Thyroid gland (tissue), 4 donors: ENCODE measurements around the gene STAC2. TPM values are rescaled to one million over a fixed set of nuclear protein-coding genes. Genes with fewer than 3 reads are reported as not detected.
"Not testable (repeated sequence)": the region's sequence is repeated elsewhere in the genome, so short reads cannot be mapped to it uniquely, and the experiment has no call there.

Source experiments
- DNase-seq, 2 donors: peaks; one replicate each; pipeline ENCODE4 v3.0.0-alpha.2; 2019
- H3K27ac ChIP-seq, 3 donors: fragments of 200-600 bp; sonication (generic); 1 replicate in 2 of 3; 2 replicates in 1 of 3; pipeline ENCODE4 v1.5.1; 2016 to 2019; ENCODE audit warnings: mild to moderate bottlenecking in 1 of 3, moderate library complexity in 1 of 3
- H3K27me3 ChIP-seq: fragments of 200-600 bp; sonication (generic); one replicate; pipeline ENCODE4 v1.5.1; 2019
- H3K36me3 ChIP-seq, 2 donors: fragments of 200-600 bp; sonication (generic); one replicate each; pipeline ENCODE4 v1.5.1; 2016 to 2019
- H3K4me1 ChIP-seq, 2 donors: fragments of 200-600 bp; sonication (generic); one replicate each; pipeline ENCODE4 v1.5.1; 2017 to 2019
- H3K4me3 ChIP-seq, 3 donors: fragments of 200-600 bp; sonication (generic); replicated peaks in 1 of 3; 1 replicate in 2 of 3; 2 replicates in 1 of 3; pipeline ENCODE4 v1.5.1; 2016; ENCODE audit warnings: mild to moderate bottlenecking in 1 of 3
- H3K9me3 ChIP-seq: fragments of 200-600 bp; sonication (generic); one replicate; pipeline ENCODE4 v1.5.1; 2017
- CTCF ChIP-seq, 6 experiments: fragments of 200-600 bp in 3 of 6; fragments of 450-650 bp in 3 of 6; sonication (generic) in 3 of 6; IDR thresholded peaks; one replicate each; pipeline ENCODE4 v1.5.1; 2016 to 2019; ENCODE audit warnings: antibody characterized with exemption in 6 of 6, mild to moderate bottlenecking in 2 of 6, inconsistent platforms in 1 of 6, moderate library complexity in 1 of 6
- POLR2A ChIP-seq, 2 donors: fragments of 450-650 bp; IDR thresholded peaks; one replicate each; pipeline ENCODE4 v1.6.1; 2017; ENCODE audit warnings: antibody characterized with exemption in 2 of 2, mild to moderate bottlenecking in 2 of 2, moderate library complexity in 1 of 2
- WGBS, 2 donors: methylation state at CpG; one replicate each; pipeline ENCODE4 v1.1.5; 2017; 5-methylcytosine and 5-hydroxymethylcytosine counted together
- intact Hi-C: fragments of 100-400 bp; cut with DNase I; formaldehyde crosslinking; loops from one replicate; pipeline ENCODE4 v1.15.1; 2023
- total RNA-seq, 4 donors: library from RNA; depleted of rRNA; stranded (reverse); fragments of >200 nt; gene quantifications; one replicate each; pipeline ENCODE4 v1.2.3, GENCODE V29; 2016

The STAC2 gene
- total RNA-seq, 4 donors from 2014 or later = not detected

DNA sequence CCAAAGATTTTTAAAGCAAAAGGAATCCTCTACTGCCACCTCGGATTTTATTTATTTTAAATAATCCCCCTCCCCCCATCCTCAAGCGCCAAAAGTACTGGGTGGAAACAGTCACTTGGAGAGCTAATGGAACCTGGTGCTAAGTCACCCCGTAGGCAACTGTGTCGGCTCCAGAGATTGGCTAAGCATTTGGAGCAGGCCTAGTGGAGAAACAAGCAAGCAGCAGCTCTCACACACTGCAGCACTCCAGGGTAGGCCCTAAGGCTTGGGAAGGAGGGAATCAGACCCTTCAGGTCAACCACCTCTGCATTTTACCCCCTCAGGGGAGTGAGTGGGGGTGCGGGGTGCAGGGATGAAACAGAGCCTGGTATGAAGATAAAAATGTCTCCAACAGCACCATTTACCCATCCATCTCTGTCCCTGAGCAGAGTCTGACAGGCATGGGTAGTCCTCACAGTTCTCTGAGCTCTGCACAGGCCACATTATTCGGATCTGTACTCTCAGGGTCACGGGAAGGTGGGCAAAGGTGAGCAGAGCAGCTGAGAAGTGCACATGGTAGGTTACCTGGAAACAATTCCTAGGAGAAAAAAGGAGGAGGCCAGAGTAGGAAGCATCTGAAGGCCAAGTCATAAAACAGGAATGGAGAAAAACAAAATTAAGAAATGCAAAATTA, 27.2 kb upstream of the STAC2 start:
- H3K27ac ChIP-seq = no peak overlapping the region
- no peak for DNase-seq
- H3K9me3 ChIP-seq = no peaks in the 10 kb centered on the region
- intact Hi-C loops = no loop called here
- WGBS, 2 donors = 84 to 89% methylated on average over 7 of the region's 7 CpGs
- no peaks in the 10 kb centered on the region for H3K27me3 ChIP-seq
- H3K36me3 ChIP-seq = peaks cover 0 to 10% of the 10 kb centered on the region in 2 donors
- H3K4me3 ChIP-seq = no peak overlapping the region
- TF ChIP-seq POLR2A (IDR thresholded peaks at IDR 0.05) (no peak), CTCF (IDR thresholded peaks at IDR 0.05) (no peak)
- peaks cover 7 to 9% of the 10 kb centered on the region in 2 donors for H3K4me1 ChIP-seq

- no peak overlapping the region for H3K27ac ChIP-seq
- H3K4me1 ChIP-seq = peaks cover 7 to 8% of the 10 kb centered on the region in 2 donors
- WGBS, 2 donors = 83 to 93% methylated on average over 1 of the region's 1 CpG
- no peaks in the 10 kb centered on the region for H3K9me3 ChIP-seq
- H3K36me3 ChIP-seq = peaks cover 0 to 10% of the 10 kb centered on the region in 2 donors
- no peaks in the 10 kb centered on the region for H3K27me3 ChIP-seq
- intact Hi-C loops = no loop called here
- TF ChIP-seq POLR2A (IDR thresholded peaks at IDR 0.05) (no peak), CTCF (IDR thresholded peaks at IDR 0.05) (no peak)
- no peak for DNase-seq
- H3K4me3 ChIP-seq = no peak overlapping the region
These were observed 26.3 kb upstream of the STAC2 start for GRCh38 chr17:39251997-39252396.

DNA sequence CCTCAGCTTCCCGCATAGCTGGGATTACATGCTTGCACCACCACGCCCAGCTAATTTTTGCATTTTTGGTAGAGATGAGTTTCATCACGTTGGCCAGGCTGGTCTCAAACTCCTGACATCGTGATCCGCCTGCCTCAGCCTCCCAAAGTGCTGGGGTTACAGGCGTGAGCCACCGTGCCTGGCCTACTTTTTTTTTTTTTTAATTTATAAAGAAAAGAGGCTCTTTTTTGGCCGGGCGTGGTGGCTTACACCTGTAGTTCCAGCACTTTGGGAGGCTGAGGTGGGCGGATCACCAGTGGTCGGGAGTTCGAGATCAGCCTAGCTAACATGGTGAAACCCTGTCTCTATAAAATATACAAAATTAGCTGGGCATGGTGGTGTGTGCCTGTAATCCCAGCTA, 24.3 kb upstream of the STAC2 start:
- intact Hi-C loops, DNase-seq, H3K9me3 ChIP-seq, H3K27ac ChIP-seq, H3K27me3 ChIP-seq, H3K4me1 ChIP-seq, H3K4me3 ChIP-seq, H3K36me3 ChIP-seq: not testable (repeated sequence)
- WGBS, 2 donors = 96 to 97% methylated on average over 12 of the region's 12 CpGs

GRCh38 chr17:39246274-39246673, 20.5 kb upstream of the STAC2 start:
- Histone ChIP-seq H3K4me3 (no peak overlapping the region), H3K9me3 (no peaks in the 10 kb centered on the region), H3K4me1 (peaks cover 0 to 6% of the 10 kb centered on the region in 2 donors), H3K27me3 (no peaks in the 10 kb centered on the region), H3K27ac (no peak overlapping the region), H3K36me3 (no peaks in the 10 kb centered on the region)
- TF ChIP-seq POLR2A (IDR thresholded peaks at IDR 0.05) (no peak), CTCF (IDR thresholded peaks at IDR 0.05) (no peak)
- no peak for DNase-seq
- WGBS, 2 donors = 46 to 57% methylated on average over 3 of the region's 3 CpGs
- intact Hi-C loops = loop anchor here (10.0 kb wide), 2 partner anchors 81 to 261 kb away; partner anchors contain the start of gene ARL5C

- Histone ChIP-seq H3K9me3 (no peaks in the 10 kb centered on the region), H3K4me1 (peaks cover 0 to 6% of the 10 kb centered on the region in 2 donors)
- intact Hi-C loops = loop anchor here (5.0 to 10.0 kb wide), 3 partner anchors 38 to 260 kb away; partner anchors contain the start of gene ARL5C
These were observed 19.1 kb upstream of the STAC2 start for GRCh38 chr17:39244600-39245570.

More at GRCh38 chr17:39244600-39245570, 19.1 kb upstream of the STAC2 start:
- no peaks in the 10 kb centered on the region for H3K36me3 ChIP-seq
- 45 to 50% methylated on average over 6 of the region's 6 CpGs for WGBS, 2 donors
- no peak overlapping the region for H3K27ac ChIP-seq
- peak; percentile 88 to 91 for DNase-seq
- no peaks in the 10 kb centered on the region for H3K27me3 ChIP-seq
- no peak overlapping the region for H3K4me3 ChIP-seq
- TF ChIP-seq POLR2A (IDR thresholded peaks at IDR 0.05) (no peak), CTCF (IDR thresholded peaks at IDR 0.05) (peak; percentile 89 to 94 (median 90))
